ENCODE data around the gene FGFR2.

The FGFR2 gene

GRCh38 chr10:121599947-121600346 is 1.7 kb upstream of the FGFR2 start:
- H3K27ac ChIP-seq: no peak overlapping the region
- TF ChIP-seq ZFX (IDR thresholded peaks at IDR 0.05) (no peak), CTCF (conservative IDR thresholded peaks at IDR 0.05) (no peak)

- no peak for TF ChIP-seq CTCF (conservative IDR thresholded peaks at IDR 0.05)
- TF ChIP-seq ZFX (IDR thresholded peaks at IDR 0.05): no peak
- H3K27ac ChIP-seq: peak overlapping the region; percentile 56
Observed at GRCh38 chr10:121597504-121598262, 561 bp downstream of the FGFR2 start.

GRCh38 chr10:121596689-121597503 is 1.3 kb downstream of the FGFR2 start:
- H3K27ac ChIP-seq: no peak overlapping the region
- TF ChIP-seq ZFX (IDR thresholded peaks at IDR 0.05) (no peak), CTCF (conservative IDR thresholded peaks at IDR 0.05) (no peak)

- TF ChIP-seq ZFX (IDR thresholded peaks at IDR 0.05): no peak
- TF ChIP-seq CTCF (conservative IDR thresholded peaks at IDR 0.05): no peak
- H3K27ac ChIP-seq: no peak overlapping the region
Observed at GRCh38 chr10:121595806-121596688, 2.2 kb downstream of the FGFR2 start.

- no peak overlapping the region for H3K27ac ChIP-seq
- TF ChIP-seq CTCF (conservative IDR thresholded peaks at IDR 0.05) (no peak), ZFX (IDR thresholded peaks at IDR 0.05) (no peak)
Observed at GRCh38 chr10:121595351-121595805, 2.9 kb downstream of the FGFR2 start.

- TF ChIP-seq CTCF (conservative IDR thresholded peaks at IDR 0.05) (no peak), ZFX (IDR thresholded peaks at IDR 0.05) (no peak)
- no peak overlapping the region for H3K27ac ChIP-seq
Observed at GRCh38 chr10:121594623-121595350, 3.5 kb downstream of the FGFR2 start.

All from C4-2B (cell line).